ENCODE data around the gene PPP1R16B. TPM values are rescaled to one million over a fixed set of nuclear protein-coding genes. Genes with fewer than 3 reads are reported as not detected.

Gene PPP1R16B
- polyA plus RNA-seq, 1 donor from 2014 or later: 1.9 TPM

- H3F3A ChIP-seq (ENCODE audit: insufficient read depth, low read length, poor library complexity, severe bottlenecking): no peaks in the 10 kb centered on the region
- H3K27me3 ChIP-seq (ENCODE audit: insufficient read depth, low read depth, low read length): no peaks in the 10 kb centered on the region
- TF ChIP-seq POLR2AphosphoS5 (IDR thresholded peaks at IDR 0.05): no peak
- TF ChIP-seq, protein P1, sequence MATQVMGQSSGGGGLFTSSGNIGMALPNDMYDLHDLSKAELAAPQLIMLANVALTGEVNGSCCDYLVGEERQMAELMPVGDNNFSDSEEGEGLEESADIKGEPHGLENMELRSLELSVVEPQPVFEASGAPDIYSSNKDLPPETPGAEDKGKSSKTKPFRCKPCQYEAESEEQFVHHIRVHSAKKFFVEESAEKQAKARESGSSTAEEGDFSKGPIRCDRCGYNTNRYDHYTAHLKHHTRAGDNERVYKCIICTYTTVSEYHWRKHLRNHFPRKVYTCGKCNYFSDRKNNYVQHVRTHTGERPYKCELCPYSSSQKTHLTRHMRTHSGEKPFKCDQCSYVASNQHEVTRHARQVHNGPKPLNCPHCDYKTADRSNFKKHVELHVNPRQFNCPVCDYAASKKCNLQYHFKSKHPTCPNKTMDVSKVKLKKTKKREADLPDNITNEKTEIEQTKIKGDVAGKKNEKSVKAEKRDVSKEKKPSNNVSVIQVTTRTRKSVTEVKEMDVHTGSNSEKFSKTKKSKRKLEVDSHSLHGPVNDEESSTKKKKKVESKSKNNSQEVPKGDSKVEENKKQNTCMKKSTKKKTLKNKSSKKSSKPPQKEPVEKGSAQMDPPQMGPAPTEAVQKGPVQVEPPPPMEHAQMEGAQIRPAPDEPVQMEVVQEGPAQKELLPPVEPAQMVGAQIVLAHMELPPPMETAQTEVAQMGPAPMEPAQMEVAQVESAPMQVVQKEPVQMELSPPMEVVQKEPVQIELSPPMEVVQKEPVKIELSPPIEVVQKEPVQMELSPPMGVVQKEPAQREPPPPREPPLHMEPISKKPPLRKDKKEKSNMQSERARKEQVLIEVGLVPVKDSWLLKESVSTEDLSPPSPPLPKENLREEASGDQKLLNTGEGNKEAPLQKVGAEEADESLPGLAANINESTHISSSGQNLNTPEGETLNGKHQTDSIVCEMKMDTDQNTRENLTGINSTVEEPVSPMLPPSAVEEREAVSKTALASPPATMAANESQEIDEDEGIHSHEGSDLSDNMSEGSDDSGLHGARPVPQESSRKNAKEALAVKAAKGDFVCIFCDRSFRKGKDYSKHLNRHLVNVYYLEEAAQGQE (IDR thresholded peaks at IDR 0.05; ENCODE audit: borderline replicate concordance): no peak
- TF ChIP-seq, protein P2, sequence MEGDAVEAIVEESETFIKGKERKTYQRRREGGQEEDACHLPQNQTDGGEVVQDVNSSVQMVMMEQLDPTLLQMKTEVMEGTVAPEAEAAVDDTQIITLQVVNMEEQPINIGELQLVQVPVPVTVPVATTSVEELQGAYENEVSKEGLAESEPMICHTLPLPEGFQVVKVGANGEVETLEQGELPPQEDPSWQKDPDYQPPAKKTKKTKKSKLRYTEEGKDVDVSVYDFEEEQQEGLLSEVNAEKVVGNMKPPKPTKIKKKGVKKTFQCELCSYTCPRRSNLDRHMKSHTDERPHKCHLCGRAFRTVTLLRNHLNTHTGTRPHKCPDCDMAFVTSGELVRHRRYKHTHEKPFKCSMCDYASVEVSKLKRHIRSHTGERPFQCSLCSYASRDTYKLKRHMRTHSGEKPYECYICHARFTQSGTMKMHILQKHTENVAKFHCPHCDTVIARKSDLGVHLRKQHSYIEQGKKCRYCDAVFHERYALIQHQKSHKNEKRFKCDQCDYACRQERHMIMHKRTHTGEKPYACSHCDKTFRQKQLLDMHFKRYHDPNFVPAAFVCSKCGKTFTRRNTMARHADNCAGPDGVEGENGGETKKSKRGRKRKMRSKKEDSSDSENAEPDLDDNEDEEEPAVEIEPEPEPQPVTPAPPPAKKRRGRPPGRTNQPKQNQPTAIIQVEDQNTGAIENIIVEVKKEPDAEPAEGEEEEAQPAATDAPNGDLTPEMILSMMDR (IDR thresholded peaks at IDR 0.05; ENCODE audit: poor library complexity, severe bottlenecking): no peak
- TF ChIP-seq EZH2 (IDR thresholded peaks at IDR 0.05; ENCODE audit: borderline replicate concordance, insufficient read depth, low read length, poor library complexity, severe bottlenecking): no peak
- no peak for TF ChIP-seq SMC3 (conservative IDR thresholded peaks at IDR 0.05; ENCODE audit: poor library complexity)
- no peak for TF ChIP-seq MXI1 (conservative IDR thresholded peaks at IDR 0.05; ENCODE audit: poor library complexity, severe bottlenecking)
- TF ChIP-seq TAF1 (IDR thresholded peaks at IDR 0.05; ENCODE audit: low read depth): no peak
- no peak for TF ChIP-seq EP300 (conservative IDR thresholded peaks at IDR 0.05; ENCODE audit: poor library complexity, severe bottlenecking)
- TF ChIP-seq RAD21 (conservative IDR thresholded peaks at IDR 0.05): no peak
- no peak overlapping the region for H3K4me3 ChIP-seq (ENCODE audit: low read length)
- no peaks in the 10 kb centered on the region for H3K36me3 ChIP-seq (ENCODE audit: insufficient read depth, low read length)
- no peaks in the 10 kb centered on the region for H3K9me2 ChIP-seq (ENCODE audit: insufficient read depth, low read length)
- H3K79me2 ChIP-seq (replicated peaks; ENCODE audit: insufficient read depth, low read length): no peaks in the 10 kb centered on the region
- no peaks in the 10 kb centered on the region for H4K20me1 ChIP-seq (ENCODE audit: insufficient read depth)
- H3K9ac ChIP-seq (ENCODE audit: low read length): no peak overlapping the region
- no peak overlapping the region for H2AFZ ChIP-seq (ENCODE audit: low read depth, low read length)
- no peak overlapping the region for H3K27ac ChIP-seq (ENCODE audit: low read length)
- H3K9me3 ChIP-seq (ENCODE audit: low read length): no peaks in the 10 kb centered on the region
- H3K4me2 ChIP-seq (ENCODE audit: low read length): no peak overlapping the region
Measured at GRCh38 chr20:38827770-38828281, 22.3 kb downstream of the PPP1R16B start.

- TF ChIP-seq POLR2AphosphoS5 (IDR thresholded peaks at IDR 0.05): no peak
- TF ChIP-seq, protein P1 (IDR thresholded peaks at IDR 0.05; ENCODE audit: borderline replicate concordance): no peak
- no peak for TF ChIP-seq EZH2 (IDR thresholded peaks at IDR 0.05; ENCODE audit: borderline replicate concordance, insufficient read depth, low read length, poor library complexity, severe bottlenecking)
- TF ChIP-seq, protein P2 (IDR thresholded peaks at IDR 0.05; ENCODE audit: poor library complexity, severe bottlenecking): no peak
- TF ChIP-seq RAD21 (conservative IDR thresholded peaks at IDR 0.05): no peak
- no peak for TF ChIP-seq MXI1 (conservative IDR thresholded peaks at IDR 0.05; ENCODE audit: poor library complexity, severe bottlenecking)
- no peak for TF ChIP-seq SMC3 (conservative IDR thresholded peaks at IDR 0.05; ENCODE audit: poor library complexity)
- no peak for TF ChIP-seq EP300 (conservative IDR thresholded peaks at IDR 0.05; ENCODE audit: poor library complexity, severe bottlenecking)
- TF ChIP-seq TAF1 (IDR thresholded peaks at IDR 0.05; ENCODE audit: low read depth): no peak
- Histone ChIP-seq H2AFZ (ENCODE audit: low read depth, low read length) (no peak overlapping the region), H3K9me2 (ENCODE audit: insufficient read depth, low read length) (no peaks in the 10 kb centered on the region), H3K9me3 (ENCODE audit: low read length) (no peaks in the 10 kb centered on the region), H3K27ac (ENCODE audit: low read length) (no peak overlapping the region), H3K4me3 (ENCODE audit: low read length) (no peak overlapping the region), H3K79me2 (replicated peaks; ENCODE audit: insufficient read depth, low read length) (no peaks in the 10 kb centered on the region), H3K9ac (ENCODE audit: low read length) (no peak overlapping the region), H4K20me1 (ENCODE audit: insufficient read depth) (no peaks in the 10 kb centered on the region), H3K36me3 (ENCODE audit: insufficient read depth, low read length) (no peaks in the 10 kb centered on the region), H3F3A (ENCODE audit: insufficient read depth, low read length, poor library complexity, severe bottlenecking) (no peaks in the 10 kb centered on the region), H3K27me3 (ENCODE audit: insufficient read depth, low read depth, low read length) (no peaks in the 10 kb centered on the region), H3K4me2 (ENCODE audit: low read length) (no peak overlapping the region)
Measured at GRCh38 chr20:38828514-38829295, 23.2 kb downstream of the PPP1R16B start.
